Measurements from ENCODE around the gene PAX1.

PAX1 gene

GRCh38 chr20:21709535-21709904 is 4.1 kb downstream of the PAX1 start:
- Mint-ChIP-seq H3K36me3 (ENCODE audit: low read depth) (no peaks in the 10 kb centered on the region), H3K4me1 (ENCODE audit: low read depth) (no peaks in the 10 kb centered on the region), H3K9me3 (no peaks in the 10 kb centered on the region), H3K4me3 (no peak overlapping the region), H3K27me3 (peaks cover 64% of the 10 kb centered on the region), H3K27ac (no peak overlapping the region)

- no peaks in the 10 kb centered on the region for H3K4me1 Mint-ChIP-seq (ENCODE audit: low read depth)
- no peak overlapping the region for H3K27ac Mint-ChIP-seq
- no peaks in the 10 kb centered on the region for H3K36me3 Mint-ChIP-seq (ENCODE audit: low read depth)
- no peaks in the 10 kb centered on the region for H3K9me3 Mint-ChIP-seq
- H3K4me3 Mint-ChIP-seq = no peak overlapping the region
- H3K27me3 Mint-ChIP-seq = peaks cover 65% of the 10 kb centered on the region
Observed at GRCh38 chr20:21710341-21710740, 4.9 kb downstream of the PAX1 start.

DNA sequence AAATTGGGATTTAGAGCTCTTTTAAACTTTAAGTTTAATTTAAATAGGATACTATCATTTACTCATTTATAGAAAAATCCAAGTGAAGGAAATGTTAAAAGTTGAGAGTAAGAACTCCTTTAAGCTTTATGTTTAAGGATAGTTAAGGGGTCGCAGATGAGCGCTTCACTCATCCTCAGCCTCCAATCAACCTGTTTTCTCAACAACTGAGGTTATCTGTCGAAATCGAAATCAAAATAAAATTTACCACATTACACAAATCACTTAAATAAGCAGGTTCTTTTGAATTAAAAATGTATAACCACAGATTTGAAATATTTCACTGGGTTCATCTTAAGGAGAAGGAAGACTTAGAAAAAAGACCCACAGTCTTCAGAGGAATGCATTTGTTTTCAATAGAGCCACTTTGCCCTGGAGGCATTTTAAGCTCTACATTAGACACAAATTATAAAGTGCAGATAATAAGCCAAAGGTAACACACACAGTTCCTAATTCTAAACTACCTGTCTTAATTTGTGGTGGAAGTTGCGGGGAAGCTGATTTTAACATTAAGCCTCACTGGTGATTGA is 5.5 kb downstream of the PAX1 start:
- no peak overlapping the region for H3K27ac Mint-ChIP-seq
- no peaks in the 10 kb centered on the region for H3K36me3 Mint-ChIP-seq (ENCODE audit: low read depth)
- H3K4me1 Mint-ChIP-seq (ENCODE audit: low read depth) = no peaks in the 10 kb centered on the region
- no peaks in the 10 kb centered on the region for H3K9me3 Mint-ChIP-seq
- no peak overlapping the region for H3K4me3 Mint-ChIP-seq
- peaks cover 71% of the 10 kb centered on the region for H3K27me3 Mint-ChIP-seq

DNA sequence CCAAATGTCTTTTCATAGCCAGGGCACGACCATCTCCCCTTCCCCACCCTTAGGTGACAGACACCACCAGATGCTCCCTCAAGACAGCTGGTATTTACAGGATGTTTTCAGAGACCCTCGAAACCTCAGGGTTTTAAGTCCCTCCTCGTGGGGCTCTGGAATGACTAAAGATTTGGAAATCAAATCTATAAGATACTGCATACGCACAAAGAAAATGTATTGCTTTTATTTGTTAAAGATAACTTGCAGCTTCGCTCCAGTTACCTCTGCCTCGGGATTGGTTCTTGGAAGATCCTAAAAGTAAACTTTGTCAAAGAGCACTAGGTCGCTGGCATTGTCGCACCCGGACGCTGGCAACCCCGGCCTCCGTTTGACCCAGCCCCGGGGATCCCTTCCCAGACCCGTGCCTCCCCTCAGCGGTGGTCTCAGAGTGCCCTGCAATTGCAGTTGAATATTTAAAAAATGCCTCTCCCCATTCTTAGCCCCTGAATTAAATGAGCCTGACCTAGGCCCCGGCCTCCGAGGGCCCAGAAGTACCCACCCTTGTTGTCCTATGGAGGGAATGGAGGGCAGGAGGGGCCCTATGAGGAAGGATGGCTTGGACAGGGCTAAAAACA is 7.1 kb downstream of the PAX1 start:
- H3K4me1 Mint-ChIP-seq (ENCODE audit: low read depth) = no peaks in the 10 kb centered on the region
- no peak overlapping the region for H3K4me3 Mint-ChIP-seq
- H3K27ac Mint-ChIP-seq = no peak overlapping the region
- H3K36me3 Mint-ChIP-seq (ENCODE audit: low read depth) = no peaks in the 10 kb centered on the region
- peaks cover 78% of the 10 kb centered on the region for H3K27me3 Mint-ChIP-seq
- H3K9me3 Mint-ChIP-seq = no peaks in the 10 kb centered on the region

DNA sequence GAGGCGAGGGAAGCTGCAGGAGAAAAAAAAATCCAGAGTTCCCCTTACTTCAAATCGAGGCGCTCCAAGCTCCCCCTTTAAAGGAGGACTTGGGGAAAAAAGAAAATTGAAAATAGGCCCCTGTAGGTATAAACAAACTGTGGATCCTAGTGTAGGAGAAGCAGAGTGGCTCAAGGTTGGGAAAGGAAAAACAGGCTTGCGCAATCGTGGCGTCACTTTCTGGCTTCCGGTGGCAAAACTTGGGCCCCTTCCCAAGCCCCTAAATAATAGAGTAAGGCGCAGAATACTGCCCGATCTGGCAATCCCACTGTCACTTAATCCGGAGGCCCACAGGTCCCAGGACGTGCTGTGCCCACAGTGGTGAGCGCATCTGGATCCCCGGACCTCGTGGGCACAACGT is 8.0 kb downstream of the PAX1 start:
- Mint-ChIP-seq H3K4me1 (ENCODE audit: low read depth) (no peaks in the 10 kb centered on the region), H3K27me3 (peaks cover 77% of the 10 kb centered on the region), H3K36me3 (ENCODE audit: low read depth) (no peaks in the 10 kb centered on the region), H3K9me3 (no peaks in the 10 kb centered on the region), H3K27ac (no peak overlapping the region), H3K4me3 (no peak overlapping the region)

- Mint-ChIP-seq H3K27ac (no peak overlapping the region), H3K4me1 (ENCODE audit: low read depth) (no peaks in the 10 kb centered on the region)
Observed at GRCh38 chr20:21713901-21714296, 8.4 kb downstream of the PAX1 start.

DNA sequence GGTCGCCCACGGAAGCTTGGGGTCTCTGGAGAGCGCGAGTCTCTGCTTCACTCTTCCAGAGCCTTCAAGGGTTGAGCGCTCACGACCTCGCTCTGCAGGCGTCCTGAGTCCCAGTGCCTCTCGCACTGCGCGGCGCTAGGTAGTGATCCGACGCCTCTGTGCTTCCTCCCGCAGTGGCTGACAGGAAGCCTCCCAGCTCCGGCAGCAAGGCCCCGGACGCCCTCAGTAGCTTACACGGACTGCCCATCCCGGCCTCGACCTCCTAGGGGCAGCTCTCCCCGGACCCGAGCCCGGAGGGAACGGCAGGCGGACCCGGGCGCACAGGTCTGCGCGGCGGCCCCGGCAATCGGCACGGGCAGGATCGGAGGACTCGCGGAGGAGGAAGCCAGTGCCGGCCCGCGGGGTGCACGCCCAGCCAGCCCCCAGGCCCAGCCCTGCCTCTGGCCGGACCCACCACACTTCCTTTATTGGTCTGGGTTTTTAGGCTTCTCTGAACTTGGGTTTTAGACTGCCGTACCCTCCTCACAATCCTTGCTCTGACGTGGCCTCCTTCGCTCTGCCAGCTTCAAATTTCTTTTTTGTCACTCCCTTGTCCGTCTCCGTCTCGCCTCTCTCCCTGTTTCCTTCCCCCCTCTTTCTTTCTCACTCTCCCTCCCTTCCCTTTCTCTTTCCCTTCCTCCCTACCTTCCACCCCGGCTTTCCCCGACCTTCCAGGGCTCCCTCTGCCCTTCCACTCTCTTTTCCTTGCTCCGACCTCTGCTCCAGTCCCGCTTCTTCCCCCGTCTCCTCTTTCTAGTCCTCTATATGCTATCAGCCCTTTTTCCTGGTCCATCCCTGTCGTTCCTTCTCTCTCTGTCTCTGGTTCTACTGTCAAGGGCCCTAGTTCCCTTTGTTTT is 9.1 kb downstream of the PAX1 start:
- H3K4me3 Mint-ChIP-seq = no peak overlapping the region
- no peak overlapping the region for H3K27ac Mint-ChIP-seq
- H3K4me1 Mint-ChIP-seq (ENCODE audit: low read depth) = no peaks in the 10 kb centered on the region
- H3K9me3 Mint-ChIP-seq = no peaks in the 10 kb centered on the region
- H3K27me3 Mint-ChIP-seq = peaks cover 77% of the 10 kb centered on the region
- no peaks in the 10 kb centered on the region for H3K36me3 Mint-ChIP-seq (ENCODE audit: low read depth)

More at GRCh38 chr20:21713901-21714296, 8.4 kb downstream of the PAX1 start:
- Mint-ChIP-seq H3K4me3 (no peak overlapping the region), H3K27me3 (peaks cover 73% of the 10 kb centered on the region), H3K36me3 (ENCODE audit: low read depth) (no peaks in the 10 kb centered on the region), H3K9me3 (no peaks in the 10 kb centered on the region)

GRCh38 chr20:21715193-21715881 is 9.9 kb downstream of the PAX1 start:
- no peak overlapping the region for H3K4me3 Mint-ChIP-seq
- no peaks in the 10 kb centered on the region for H3K4me1 Mint-ChIP-seq (ENCODE audit: low read depth)
- peaks cover 76% of the 10 kb centered on the region for H3K27me3 Mint-ChIP-seq
- no peaks in the 10 kb centered on the region for H3K9me3 Mint-ChIP-seq
- H3K27ac Mint-ChIP-seq = no peak overlapping the region
- no peaks in the 10 kb centered on the region for H3K36me3 Mint-ChIP-seq (ENCODE audit: low read depth)

- Mint-ChIP-seq H3K4me3 (no peak overlapping the region), H3K27me3 (peaks cover 43% of the 10 kb centered on the region), H3K4me1 (ENCODE audit: low read depth) (no peaks in the 10 kb centered on the region), H3K9me3 (no peaks in the 10 kb centered on the region), H3K36me3 (ENCODE audit: low read depth) (no peaks in the 10 kb centered on the region), H3K27ac (no peak overlapping the region)
Observed at GRCh38 chr20:21719592-21720214, 14.2 kb downstream of the PAX1 start.

DNA sequence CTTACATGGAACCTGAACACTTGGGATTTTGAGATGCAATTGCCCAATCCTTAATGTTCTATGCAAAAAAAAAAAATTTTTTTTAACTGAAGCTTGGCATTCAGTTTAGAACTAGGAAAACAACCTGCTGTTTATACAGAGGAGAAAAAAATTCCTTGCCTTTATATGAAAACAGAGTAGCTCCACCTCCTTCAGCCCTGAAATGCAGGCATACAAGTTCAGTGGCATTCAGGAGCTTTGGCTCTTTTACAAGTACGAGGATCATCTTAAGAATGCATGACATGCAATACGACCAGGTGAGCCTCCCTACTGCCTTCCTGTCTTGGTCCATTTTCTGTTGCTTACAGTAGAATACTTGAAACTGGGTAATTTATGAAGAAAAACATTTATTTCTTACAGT is 20.4 kb downstream of the PAX1 start:
- H3K9me3 Mint-ChIP-seq = no peaks in the 10 kb centered on the region
- H3K4me1 Mint-ChIP-seq (ENCODE audit: low read depth) = no peaks in the 10 kb centered on the region
- H3K27me3 Mint-ChIP-seq = peaks cover 8% of the 10 kb centered on the region
- no peaks in the 10 kb centered on the region for H3K36me3 Mint-ChIP-seq (ENCODE audit: low read depth)
- no peak overlapping the region for H3K4me3 Mint-ChIP-seq
- H3K27ac Mint-ChIP-seq = no peak overlapping the region

- H3K4me3 Mint-ChIP-seq = no peak overlapping the region
- H3K9me3 Mint-ChIP-seq = no peaks in the 10 kb centered on the region
- H3K27ac Mint-ChIP-seq = no peak overlapping the region
- peaks cover 8% of the 10 kb centered on the region for H3K27me3 Mint-ChIP-seq
- H3K36me3 Mint-ChIP-seq (ENCODE audit: low read depth) = no peaks in the 10 kb centered on the region
- no peaks in the 10 kb centered on the region for H3K4me1 Mint-ChIP-seq (ENCODE audit: low read depth)
Observed at GRCh38 chr20:21729316-21729715, 23.9 kb downstream of the PAX1 start.

- Mint-ChIP-seq H3K36me3 (ENCODE audit: low read depth) (no peaks in the 10 kb centered on the region), H3K27me3 (no peaks in the 10 kb centered on the region), H3K27ac (no peak overlapping the region), H3K4me1 (ENCODE audit: low read depth) (no peaks in the 10 kb centered on the region), H3K4me3 (no peak overlapping the region), H3K9me3 (peaks cover 7% of the 10 kb centered on the region)
Observed at GRCh38 chr20:21739161-21739560, 33.7 kb downstream of the PAX1 start.

GRCh38 chr20:21739682-21740081 is 34.2 kb downstream of the PAX1 start:
- H3K9me3 Mint-ChIP-seq = peaks cover 7% of the 10 kb centered on the region
- H3K27me3 Mint-ChIP-seq = no peaks in the 10 kb centered on the region
- H3K36me3 Mint-ChIP-seq (ENCODE audit: low read depth) = no peaks in the 10 kb centered on the region
- no peaks in the 10 kb centered on the region for H3K4me1 Mint-ChIP-seq (ENCODE audit: low read depth)
- H3K27ac Mint-ChIP-seq = no peak overlapping the region
- H3K4me3 Mint-ChIP-seq = no peak overlapping the region

DNA sequence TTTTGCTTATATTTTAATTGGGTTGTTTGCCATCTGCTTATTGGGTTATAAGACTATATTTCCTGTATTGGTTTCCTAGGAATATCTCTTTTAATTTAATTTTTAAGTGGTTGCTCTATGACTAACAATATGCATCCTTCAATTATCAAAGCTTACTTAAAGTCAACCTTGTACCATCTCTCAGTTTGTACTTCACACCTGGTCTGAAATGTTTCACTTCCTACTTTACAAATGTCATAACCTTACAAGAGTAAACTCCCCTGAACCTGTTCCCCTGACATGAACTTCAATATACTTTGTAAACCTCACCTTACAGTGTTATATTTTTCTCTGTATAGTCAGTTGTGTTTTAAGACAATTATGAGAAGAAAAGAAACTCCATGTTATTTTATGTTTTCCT is 35.8 kb downstream of the PAX1 start:
- Mint-ChIP-seq H3K27me3 (no peaks in the 10 kb centered on the region), H3K36me3 (ENCODE audit: low read depth) (no peaks in the 10 kb centered on the region), H3K27ac (no peak overlapping the region), H3K9me3 (peaks cover 11% of the 10 kb centered on the region), H3K4me3 (no peak overlapping the region), H3K4me1 (ENCODE audit: low read depth) (no peaks in the 10 kb centered on the region)

GRCh38 chr20:21762646-21763045 is 57.2 kb downstream of the PAX1 start:
- H3K27ac Mint-ChIP-seq = no peak overlapping the region
- H3K36me3 Mint-ChIP-seq (ENCODE audit: low read depth) = no peaks in the 10 kb centered on the region
- no peaks in the 10 kb centered on the region for H3K27me3 Mint-ChIP-seq
- no peaks in the 10 kb centered on the region for H3K9me3 Mint-ChIP-seq
- no peaks in the 10 kb centered on the region for H3K4me1 Mint-ChIP-seq (ENCODE audit: low read depth)
- no peak overlapping the region for H3K4me3 Mint-ChIP-seq
